Muscle layer of colon (tissue), 2 donors: ENCODE measurements around the gene MYH16.
A peak's percentile ranks its signal among the peaks of the same experiment; 100 is the strongest.
"Not testable (repeated sequence)": the region's sequence is repeated elsewhere in the genome, so short reads cannot be mapped to it uniquely, and the experiment has no call there.

ENCODE experiments used
- H3K27ac ChIP-seq: one replicate; pipeline ENCODE4 v1.7.0; 2013; ENCODE audit warnings: low read depth, mild to moderate bottlenecking, low read length, moderate library complexity
- H3K27me3 ChIP-seq, 2 donors: one replicate each; pipeline ENCODE4 v1.7.0; 2013; ENCODE audit warnings: low read length in 2 of 2, mild to moderate bottlenecking in 2 of 2; ENCODE audit not compliant: insufficient read depth in 2 of 2, control insufficient read depth in 1 of 2
- H3K36me3 ChIP-seq: one replicate; pipeline ENCODE4 v1.7.0; 2013; ENCODE audit warnings: mild to moderate bottlenecking, low read length; ENCODE audit not compliant: insufficient read depth
- H3K4me1 ChIP-seq: one replicate; pipeline ENCODE4 v1.7.0; 2013; ENCODE audit warnings: mild to moderate bottlenecking, low read length; ENCODE audit not compliant: insufficient read depth
- H3K4me3 ChIP-seq, 2 donors: one replicate each; pipeline ENCODE4 v1.7.0; 2013; ENCODE audit warnings: low read length in 2 of 2, low read depth in 1 of 2, mild to moderate bottlenecking in 1 of 2, moderate library complexity in 1 of 2
- H3K9ac ChIP-seq: one replicate; pipeline ENCODE4 v1.7.0; 2013; ENCODE audit warnings: low read length
- H3K9me3 ChIP-seq: one replicate; pipeline ENCODE4 v1.7.0; 2013; ENCODE audit warnings: mild to moderate bottlenecking, low read length
- donor health status: abdominal sarcoma.
- donor health status: Adenocarcinoma of cecum.

MYH16 gene

DNA sequence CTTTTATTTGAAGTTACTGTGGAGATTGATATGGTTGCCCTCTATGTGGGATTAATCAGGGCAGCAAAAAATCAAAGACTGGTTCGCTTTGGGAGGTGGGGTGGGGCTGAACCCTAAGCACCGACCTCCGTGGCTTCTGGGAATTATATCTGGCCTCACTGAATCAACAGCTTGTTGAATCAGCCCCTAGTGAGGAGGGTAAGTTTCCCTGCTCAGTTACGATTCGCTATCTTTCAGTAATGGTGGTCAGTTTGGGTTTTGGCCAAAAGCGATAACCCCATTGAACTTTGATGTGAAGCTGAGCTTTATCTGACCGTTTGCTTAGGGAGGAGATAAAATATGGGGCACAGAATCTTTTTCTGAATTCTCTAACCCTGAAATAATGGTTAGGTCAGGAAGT is 36.5 kb downstream of the MYH16 start:
- no peaks in the 10 kb centered on the region for H3K36me3 ChIP-seq
- no peak overlapping the region for H3K4me3 ChIP-seq
- no peaks in the 10 kb centered on the region for H3K4me1 ChIP-seq
- H3K9ac ChIP-seq, result no peak overlapping the region
- no peaks in the 10 kb centered on the region for H3K27me3 ChIP-seq
- H3K9me3 ChIP-seq, result no peaks in the 10 kb centered on the region
- no peak overlapping the region for H3K27ac ChIP-seq

DNA sequence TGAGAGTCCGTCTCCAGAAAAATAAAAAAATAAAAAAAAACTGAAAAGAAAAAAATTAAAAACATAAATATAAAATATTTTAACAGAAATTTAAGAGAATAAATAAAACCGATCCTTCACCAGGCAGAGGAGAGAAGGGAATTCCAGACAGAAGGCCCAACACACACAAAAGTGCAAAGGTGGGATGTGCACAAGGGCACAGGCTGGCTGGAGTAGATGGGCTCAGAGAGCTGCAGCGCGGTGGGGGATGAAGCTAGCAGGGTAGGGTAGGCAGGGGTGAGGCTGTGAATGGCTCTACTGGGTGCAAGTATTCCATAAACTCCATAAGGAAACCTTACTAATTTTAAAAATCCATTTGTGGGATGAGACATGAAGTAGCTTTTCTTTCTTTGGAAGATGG is 37.4 kb downstream of the MYH16 start:
- Histone ChIP-seq H3K4me1 (no peaks in the 10 kb centered on the region), H3K4me3 (no peak overlapping the region), H3K9me3 (no peaks in the 10 kb centered on the region), H3K36me3 (no peaks in the 10 kb centered on the region), H3K27me3 (no peaks in the 10 kb centered on the region), H3K9ac (no peak overlapping the region), H3K27ac (no peak overlapping the region)

DNA sequence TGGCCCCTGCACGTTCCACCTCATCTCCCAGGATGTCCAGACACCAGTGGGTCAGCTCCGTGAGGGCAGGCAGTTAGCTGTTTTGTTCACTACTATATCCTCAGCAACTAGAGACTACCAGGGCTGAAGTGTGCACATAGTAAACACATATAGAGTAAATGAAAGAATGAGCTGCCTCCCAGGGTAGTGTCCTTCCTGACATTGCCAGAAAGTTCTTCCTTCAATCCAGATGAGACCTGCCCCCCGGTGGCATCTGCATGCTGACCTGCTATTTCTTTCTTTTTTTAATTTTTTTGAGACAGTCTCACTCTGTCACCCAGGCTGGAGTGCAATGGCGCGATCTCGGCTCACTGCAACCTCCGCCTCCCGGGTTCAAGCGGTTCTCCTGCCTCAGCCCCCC is 39.1 kb downstream of the MYH16 start:
- no peak overlapping the region for H3K27ac ChIP-seq
- no peaks in the 10 kb centered on the region for H3K4me1 ChIP-seq
- no peaks in the 10 kb centered on the region for H3K36me3 ChIP-seq
- no peak overlapping the region for H3K9ac ChIP-seq
- H3K4me3 ChIP-seq, result no peak overlapping the region
- H3K27me3 ChIP-seq, result no peaks in the 10 kb centered on the region
- H3K9me3 ChIP-seq, result no peaks in the 10 kb centered on the region

DNA sequence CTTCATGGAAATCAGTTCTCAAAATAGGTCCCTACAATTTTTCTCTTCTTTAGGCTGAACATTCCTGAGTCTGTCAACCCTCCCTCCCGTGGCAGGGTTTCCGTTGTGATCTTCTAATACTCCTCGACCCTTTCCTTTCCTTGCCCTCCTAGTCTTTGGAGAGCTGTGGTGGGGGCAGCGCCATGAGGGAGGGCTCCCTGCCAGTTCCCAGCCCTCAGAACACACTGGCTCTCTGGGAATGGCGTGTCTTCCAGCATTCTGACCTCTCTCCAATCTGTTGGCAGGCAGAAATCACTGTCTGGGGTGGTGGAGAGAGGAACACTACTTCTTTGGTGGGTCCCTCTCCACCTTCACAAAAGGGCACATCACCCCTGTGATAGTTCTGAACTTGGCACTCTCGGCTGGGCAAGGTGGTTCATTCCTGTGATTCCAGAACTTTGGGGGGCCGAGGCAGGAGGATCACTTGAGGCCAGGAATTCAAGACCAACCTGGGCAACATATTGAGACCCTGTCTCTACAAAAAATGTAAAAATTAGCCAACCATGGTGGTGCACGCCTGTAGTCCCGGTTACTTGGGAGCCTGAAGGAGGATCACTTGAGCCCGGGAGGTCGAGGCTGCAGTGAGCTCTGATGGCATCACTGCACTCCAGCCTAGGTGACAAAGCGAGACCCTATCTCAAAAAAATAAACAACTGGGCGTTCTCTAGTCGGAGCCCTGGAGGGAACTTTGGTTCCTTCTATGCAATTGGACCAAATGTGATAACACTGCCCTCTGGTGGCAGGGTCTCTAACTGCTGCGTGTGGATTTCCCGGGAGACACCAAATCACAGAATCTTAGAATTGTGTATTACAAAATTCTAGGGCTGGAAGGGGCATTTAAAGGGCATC is 39.9 kb downstream of the MYH16 start:
- no peaks in the 10 kb centered on the region for H3K36me3 ChIP-seq
- H3K4me3 ChIP-seq, result no peak overlapping the region
- no peaks in the 10 kb centered on the region for H3K9me3 ChIP-seq
- no peaks in the 10 kb centered on the region for H3K4me1 ChIP-seq
- H3K27ac ChIP-seq, result no peak overlapping the region
- no peaks in the 10 kb centered on the region for H3K27me3 ChIP-seq
- no peak overlapping the region for H3K9ac ChIP-seq

DNA sequence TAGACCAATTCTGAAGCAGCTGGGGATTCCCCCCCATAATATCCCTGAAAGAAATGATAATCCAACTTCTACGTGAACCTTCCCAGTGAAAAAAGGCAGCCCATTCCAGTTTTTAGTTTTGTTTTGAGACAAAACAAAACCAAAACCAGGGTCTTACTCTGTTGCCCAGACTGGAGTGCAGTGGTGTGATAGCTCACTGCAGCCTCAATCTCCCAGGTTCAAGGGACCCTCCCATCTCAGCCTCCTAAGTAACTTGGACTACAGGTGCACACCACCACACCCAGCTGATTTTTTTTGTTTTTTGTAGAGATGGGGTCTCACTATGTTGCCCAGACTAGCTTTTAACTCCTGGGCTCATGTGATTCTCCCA is 40.5 kb downstream of the MYH16 start:
- Histone ChIP-seq H3K9me3 (no peaks in the 10 kb centered on the region), H3K27me3 (no peaks in the 10 kb centered on the region), H3K27ac (no peak overlapping the region), H3K4me1 (no peaks in the 10 kb centered on the region), H3K9ac (no peak overlapping the region), H3K36me3 (no peaks in the 10 kb centered on the region), H3K4me3 (no peak overlapping the region)

DNA sequence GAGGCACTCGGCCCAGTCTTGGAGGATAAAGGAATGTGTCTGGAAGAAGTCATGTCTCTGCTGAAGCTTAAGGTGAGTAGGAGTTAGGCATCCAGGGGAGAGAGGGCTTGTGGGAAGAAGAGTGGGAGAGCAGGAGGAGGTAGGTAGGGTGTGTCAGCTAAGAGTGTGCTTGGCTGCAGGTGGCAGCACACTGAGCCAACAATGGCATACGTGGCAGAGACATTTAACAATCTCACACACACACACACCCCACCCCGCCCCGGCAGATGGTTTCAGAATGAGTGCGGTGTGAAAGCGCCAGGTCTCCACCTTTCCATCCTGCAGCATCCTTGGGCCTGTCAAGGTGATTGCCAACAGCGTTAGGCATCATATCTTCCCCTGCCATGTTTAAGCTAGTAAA is 41.9 kb downstream of the MYH16 start:
- Histone ChIP-seq H3K9me3 (no peaks in the 10 kb centered on the region), H3K9ac (no peak overlapping the region), H3K4me1 (no peaks in the 10 kb centered on the region), H3K27ac (no peak overlapping the region), H3K4me3 (no peak overlapping the region), H3K36me3 (no peaks in the 10 kb centered on the region), H3K27me3 (no peaks in the 10 kb centered on the region)

DNA sequence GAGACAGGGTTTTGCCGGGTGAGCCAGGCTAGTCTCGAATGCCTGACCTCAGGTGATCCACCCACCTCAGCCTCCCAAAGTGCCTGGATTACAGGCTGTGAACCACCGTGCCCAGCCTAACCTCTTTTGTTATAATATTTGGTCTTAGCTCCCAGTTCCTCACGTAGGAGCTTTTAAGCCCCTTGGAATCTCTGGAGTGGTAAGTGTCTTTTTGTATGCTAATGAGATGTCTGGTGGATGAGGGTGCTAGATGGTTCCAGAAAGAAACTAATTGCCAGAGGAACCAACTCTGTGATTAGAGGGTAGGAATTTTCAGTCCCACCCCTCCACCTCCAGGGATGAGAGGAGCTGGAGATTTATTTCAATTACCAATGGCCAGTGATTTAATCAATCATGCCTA is 47.7 kb downstream of the MYH16 start:
- H3K9ac ChIP-seq, result no peak overlapping the region

DNA sequence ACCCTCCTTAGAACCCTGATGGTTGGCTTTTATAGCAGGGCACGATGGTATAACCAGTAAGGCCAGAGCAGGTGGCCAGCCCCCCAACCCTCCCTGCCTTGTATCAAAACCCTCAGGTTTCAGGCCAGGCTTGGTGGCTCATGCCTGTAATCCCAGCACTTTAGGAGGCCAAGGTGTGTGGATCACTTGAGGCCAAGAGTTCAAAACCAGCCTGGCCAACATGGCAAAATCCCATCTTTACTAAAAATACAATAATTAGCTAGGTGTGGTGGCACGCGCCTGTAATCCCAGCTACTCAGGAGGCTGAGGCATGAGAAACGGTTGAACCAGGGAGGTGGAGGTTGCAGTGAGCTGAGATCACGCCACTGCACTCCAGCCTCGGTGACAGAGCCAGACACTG is 50.0 kb downstream of the MYH16 start:
- peaks cover 18% of the 10 kb centered on the region for H3K4me1 ChIP-seq
- not testable (repeated sequence) for H3K9me3 ChIP-seq, H3K27ac ChIP-seq, H3K27me3 ChIP-seq, H3K4me3 ChIP-seq, H3K9ac ChIP-seq, H3K36me3 ChIP-seq

More for the DNA sequence above, 47.7 kb downstream of the MYH16 start:
- no peak overlapping the region for H3K4me3 ChIP-seq
- no peaks in the 10 kb centered on the region for H3K36me3 ChIP-seq
- no peaks in the 10 kb centered on the region for H3K9me3 ChIP-seq
- no peaks in the 10 kb centered on the region for H3K27me3 ChIP-seq
- H3K4me1 ChIP-seq, result peaks cover 7% of the 10 kb centered on the region
- H3K27ac ChIP-seq, result no peak overlapping the region

DNA sequence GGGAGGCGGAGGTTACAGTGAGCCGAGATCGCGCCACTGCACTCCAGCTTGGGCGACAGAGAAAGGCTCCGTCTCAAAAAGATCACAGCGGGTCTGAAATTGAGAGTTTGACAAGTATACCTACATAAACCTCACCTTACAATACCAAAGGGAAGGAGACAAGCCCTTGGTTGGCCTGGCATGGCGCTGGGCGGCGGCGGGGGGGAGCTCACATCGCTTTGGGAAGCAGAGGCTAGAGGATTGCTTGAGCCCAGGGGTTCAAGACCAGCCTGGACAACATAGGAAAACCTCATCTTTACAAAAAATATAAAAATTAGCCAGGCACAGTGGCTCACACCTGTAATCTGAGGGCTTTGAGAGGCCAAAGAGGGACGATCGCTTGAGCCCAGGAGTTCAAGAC is 51.9 kb downstream of the MYH16 start:
- H3K27me3 ChIP-seq, result no peaks in the 10 kb centered on the region
- H3K4me1 ChIP-seq, result peaks cover 26% of the 10 kb centered on the region
- H3K9me3 ChIP-seq, result no peaks in the 10 kb centered on the region
- H3K36me3 ChIP-seq, result no peaks in the 10 kb centered on the region
- no peak overlapping the region for H3K27ac ChIP-seq
- H3K4me3 ChIP-seq, result no peak overlapping the region
- no peak overlapping the region for H3K9ac ChIP-seq

DNA sequence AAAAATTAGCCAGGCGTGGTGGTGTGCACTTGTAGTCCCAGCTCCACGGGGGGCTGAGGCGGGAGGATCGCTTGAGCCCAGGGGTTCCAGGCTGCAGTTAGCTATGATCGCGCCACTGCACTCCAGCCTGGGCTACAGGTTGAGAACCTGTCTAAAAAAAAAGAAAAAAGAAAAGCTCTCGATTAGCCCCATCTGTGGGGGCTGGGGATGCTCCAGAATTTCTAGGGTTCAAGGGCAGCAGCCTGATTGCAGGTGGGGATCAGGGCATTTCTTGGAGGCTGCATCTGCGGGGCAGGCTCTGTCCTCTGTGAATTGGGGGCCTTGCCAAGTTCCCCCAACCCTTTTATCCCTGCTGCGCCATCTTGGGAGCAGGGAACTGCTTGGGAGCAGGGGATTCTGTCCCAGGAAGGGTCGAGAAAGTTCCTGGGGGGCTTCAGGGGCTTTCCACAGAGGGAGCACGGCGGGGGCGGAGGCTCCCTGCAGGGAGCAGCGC is 52.4 kb downstream of the MYH16 start:
- Histone ChIP-seq H3K4me1 (peaks cover 26% of the 10 kb centered on the region), H3K36me3 (no peaks in the 10 kb centered on the region), H3K9me3 (no peaks in the 10 kb centered on the region), H3K9ac (peak overlapping the region; percentile 90), H3K27me3 (no peaks in the 10 kb centered on the region), H3K27ac (peak overlapping the region; percentile 79), H3K4me3 (peak overlapping the region; percentile 79 to 98)

DNA sequence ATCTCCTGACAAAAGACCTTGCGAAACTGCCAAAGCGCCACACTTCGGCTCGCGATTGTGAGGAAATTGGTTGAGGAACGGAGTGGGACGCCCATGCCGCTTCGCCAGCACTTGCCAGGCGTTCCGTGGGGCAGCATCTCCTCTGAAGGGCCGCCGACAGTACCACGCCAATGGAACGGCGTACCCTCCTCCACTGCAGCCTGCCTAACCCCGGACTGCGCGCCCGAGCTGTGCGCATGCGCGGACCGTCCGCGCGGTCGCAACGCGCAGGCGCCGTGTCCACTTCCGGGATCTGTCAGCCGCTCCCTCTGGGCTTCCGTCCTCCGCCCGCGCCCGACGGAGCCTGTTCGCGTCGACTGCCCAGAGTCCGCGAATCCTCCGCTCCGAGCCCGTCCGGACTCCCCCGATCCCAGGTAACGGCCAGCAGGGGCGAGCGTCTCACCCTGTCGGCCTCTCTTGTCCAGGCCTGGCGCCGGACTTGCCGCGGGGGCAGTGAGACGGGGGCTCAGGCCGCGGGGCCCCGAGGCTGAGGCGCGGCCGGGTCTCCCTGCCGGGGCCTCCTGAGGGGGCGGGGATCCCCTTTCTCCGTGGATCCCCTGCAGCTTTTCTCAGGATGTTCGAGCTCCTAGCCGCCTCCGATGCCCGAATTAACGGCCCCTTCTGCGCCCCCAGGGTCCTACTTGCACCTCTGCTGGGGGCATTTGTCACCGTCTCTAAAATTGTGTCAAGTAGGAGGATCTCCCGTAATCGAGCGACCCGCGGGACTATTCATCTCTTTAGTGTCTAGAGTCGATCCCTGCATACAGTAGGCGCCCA is 53.2 kb downstream of the MYH16 start, which contains the start of gene ARPC1A:
TSS of gene ARPC1A (plus strand) at position 307 of the 816 bp plus-strand sequence. CDS start 7,456 bp downstream, outside the sequence.
- Histone ChIP-seq H3K4me1 (peaks cover 26% of the 10 kb centered on the region), H3K36me3 (no peaks in the 10 kb centered on the region), H3K27ac (peak within 1 kb of the TSS; percentile 79), H3K9me3 (no peaks in the 10 kb centered on the region), H3K27me3 (no peaks in the 10 kb centered on the region), H3K9ac (peak within 1 kb of the TSS; percentile 90), H3K4me3 (peak within 1 kb of the TSS; percentile 79 to 98)
